ENCODE measurements around the gene RBM4.

DNA sequence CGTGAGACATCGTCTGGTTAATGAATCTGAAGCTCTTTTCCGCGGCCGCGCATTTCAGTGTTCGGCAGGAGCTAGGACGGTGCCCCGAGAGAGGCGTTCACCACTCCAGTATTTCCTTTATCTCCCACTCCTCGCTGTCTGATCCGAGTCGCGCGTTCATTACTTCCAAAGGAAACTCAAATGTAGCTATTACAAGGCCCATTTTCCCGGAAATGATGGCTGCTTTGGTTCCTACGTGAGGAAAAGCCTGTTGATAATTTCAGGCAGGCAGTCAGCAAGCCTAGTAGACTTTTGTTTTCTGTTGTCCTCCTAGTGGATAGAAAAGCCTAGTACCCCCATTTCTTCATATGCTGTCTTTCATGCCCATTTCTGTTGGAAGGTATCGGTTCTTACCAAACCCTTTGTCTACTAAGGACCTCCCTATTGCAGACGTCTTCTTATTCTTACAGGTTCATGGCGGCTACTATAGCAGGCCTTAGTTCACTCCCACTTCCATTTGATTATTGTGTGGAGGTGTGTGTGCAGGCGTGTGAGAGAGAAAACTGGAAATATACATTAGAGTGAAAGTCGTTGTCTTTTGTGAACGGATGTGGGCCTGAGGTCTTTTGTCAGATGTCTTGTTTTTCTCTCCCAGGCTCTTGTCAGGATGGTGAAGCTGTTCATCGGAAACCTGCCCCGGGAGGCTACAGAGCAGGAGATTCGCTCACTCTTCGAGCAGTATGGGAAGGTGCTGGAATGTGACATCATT is 737 bp downstream of the RBM4 start:
- TF ChIP-seq, protein P1, sequence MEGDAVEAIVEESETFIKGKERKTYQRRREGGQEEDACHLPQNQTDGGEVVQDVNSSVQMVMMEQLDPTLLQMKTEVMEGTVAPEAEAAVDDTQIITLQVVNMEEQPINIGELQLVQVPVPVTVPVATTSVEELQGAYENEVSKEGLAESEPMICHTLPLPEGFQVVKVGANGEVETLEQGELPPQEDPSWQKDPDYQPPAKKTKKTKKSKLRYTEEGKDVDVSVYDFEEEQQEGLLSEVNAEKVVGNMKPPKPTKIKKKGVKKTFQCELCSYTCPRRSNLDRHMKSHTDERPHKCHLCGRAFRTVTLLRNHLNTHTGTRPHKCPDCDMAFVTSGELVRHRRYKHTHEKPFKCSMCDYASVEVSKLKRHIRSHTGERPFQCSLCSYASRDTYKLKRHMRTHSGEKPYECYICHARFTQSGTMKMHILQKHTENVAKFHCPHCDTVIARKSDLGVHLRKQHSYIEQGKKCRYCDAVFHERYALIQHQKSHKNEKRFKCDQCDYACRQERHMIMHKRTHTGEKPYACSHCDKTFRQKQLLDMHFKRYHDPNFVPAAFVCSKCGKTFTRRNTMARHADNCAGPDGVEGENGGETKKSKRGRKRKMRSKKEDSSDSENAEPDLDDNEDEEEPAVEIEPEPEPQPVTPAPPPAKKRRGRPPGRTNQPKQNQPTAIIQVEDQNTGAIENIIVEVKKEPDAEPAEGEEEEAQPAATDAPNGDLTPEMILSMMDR (conservative IDR thresholded peaks at IDR 0.05; ENCODE audit: low read depth, low read length): no peak
- no peak for TF ChIP-seq EZH2 (IDR thresholded peaks at IDR 0.05; ENCODE audit: borderline replicate concordance, low read depth, low read length, poor library complexity, severe bottlenecking)
